Measurements from ENCODE around the gene OBSCN.

OBSCN gene, protein sequence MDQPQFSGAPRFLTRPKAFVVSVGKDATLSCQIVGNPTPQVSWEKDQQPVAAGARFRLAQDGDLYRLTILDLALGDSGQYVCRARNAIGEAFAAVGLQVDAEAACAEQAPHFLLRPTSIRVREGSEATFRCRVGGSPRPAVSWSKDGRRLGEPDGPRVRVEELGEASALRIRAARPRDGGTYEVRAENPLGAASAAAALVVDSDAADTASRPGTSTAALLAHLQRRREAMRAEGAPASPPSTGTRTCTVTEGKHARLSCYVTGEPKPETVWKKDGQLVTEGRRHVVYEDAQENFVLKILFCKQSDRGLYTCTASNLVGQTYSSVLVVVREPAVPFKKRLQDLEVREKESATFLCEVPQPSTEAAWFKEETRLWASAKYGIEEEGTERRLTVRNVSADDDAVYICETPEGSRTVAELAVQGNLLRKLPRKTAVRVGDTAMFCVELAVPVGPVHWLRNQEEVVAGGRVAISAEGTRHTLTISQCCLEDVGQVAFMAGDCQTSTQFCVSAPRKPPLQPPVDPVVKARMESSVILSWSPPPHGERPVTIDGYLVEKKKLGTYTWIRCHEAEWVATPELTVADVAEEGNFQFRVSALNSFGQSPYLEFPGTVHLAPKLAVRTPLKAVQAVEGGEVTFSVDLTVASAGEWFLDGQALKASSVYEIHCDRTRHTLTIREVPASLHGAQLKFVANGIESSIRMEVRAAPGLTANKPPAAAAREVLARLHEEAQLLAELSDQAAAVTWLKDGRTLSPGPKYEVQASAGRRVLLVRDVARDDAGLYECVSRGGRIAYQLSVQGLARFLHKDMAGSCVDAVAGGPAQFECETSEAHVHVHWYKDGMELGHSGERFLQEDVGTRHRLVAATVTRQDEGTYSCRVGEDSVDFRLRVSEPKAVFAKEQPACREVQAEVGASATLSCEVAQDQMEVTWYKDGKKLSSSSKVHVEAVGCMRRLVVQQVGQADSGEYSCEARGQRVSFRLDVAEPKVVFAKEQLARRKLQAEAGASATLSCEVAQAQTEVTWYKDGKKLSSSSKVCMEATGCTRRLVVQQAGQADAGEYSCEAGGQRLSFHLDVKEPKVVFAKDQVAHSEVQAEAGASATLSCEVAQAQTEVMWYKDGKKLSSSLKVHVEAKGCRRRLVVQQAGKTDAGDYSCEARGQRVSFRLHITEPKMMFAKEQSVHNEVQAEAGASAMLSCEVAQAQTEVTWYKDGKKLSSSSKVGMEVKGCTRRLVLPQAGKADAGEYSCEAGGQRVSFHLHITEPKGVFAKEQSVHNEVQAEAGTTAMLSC (N-terminal part only)

DNA sequence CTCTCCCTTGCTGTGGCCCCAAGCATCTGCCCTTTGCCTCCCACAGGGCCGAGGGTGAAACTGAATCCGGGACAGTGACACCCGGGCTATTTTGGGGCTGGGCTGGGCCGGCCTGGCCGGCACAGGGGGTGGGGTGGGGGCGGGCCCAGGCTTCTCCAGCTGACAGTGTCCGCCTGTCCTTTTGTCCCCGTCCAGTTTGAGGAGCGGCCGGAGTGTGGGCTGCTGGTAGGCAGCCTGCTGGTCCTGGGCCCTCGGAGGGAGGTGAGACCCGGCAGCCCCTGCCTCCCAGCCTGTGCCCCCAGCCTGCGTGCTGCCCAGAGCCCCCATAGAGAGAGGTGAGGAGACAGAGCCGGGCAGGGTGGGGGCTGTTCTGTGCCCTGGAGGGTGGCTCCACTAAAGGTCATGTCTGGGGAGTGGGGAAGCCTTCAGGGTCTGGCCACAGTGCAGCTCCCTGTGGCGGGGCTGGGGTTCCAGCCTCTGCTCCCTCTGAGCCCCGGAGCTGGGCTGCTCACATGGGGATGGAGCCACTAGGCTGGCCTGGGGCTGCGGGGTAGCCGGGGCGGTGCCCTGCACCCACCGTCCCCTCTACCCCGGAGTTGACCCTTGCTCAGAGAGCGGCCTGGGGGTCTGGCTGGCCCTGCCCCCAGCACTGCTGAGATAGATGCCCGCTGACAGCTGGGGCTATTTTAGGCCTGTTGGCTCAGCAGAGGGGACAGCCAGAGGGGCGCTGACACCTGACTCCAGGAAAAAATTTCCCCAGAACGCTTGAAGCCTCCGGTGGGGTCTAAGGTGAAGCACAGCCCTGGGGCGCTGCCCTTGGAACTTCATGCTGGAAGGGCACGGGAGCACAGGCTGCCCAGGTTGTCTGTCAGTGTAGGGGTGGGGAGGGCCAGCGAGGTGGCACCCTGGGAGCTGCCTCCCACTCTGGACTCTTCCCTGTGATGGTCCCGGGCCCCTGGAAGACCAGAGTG lies at the start of gene OBSCN:
Gene OBSCN (plus strand): TSS at position 194 of the 971 bp plus-strand sequence. CDS start 3,740 bp downstream, outside the sequence.
- no peak for DNase-seq

GRCh38 chr1:228158151-228159007 lies 49.5 kb upstream of the OBSCN start:
- DNase-seq, result no peak

DNA sequence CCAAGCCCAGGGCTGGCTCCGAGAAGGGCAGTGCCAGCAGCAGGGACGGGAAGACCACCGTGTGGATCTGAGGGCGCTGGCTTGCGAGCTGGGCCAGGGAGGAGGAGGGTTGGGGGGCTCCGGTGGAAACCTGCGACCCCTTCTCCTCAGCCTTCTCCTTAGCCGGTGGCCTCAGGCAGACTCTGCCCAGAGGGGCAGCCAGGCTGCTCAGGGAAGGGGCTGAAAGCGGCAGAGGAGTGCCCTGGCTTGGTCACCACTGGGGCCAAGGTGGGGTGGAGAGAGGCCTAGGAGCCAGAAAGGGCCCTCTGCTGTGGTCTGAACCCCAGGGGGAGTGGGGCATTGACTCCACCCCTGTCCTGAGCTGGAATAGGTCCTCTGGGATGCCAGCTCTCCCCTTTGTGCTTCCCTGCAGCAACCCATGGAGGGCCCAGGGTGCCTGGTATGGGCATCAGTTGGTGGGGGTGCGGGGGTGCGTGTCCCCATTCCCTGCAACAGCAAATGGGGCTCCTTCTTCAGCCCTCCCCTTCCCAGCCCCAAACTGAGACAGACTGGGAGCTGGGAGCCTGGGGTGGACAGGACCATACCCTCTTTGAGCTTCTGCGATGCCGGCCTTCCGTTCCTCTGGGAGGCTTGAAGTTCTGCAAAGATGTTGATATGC lies 48.7 kb upstream of the OBSCN start:
- no peak for DNase-seq

GRCh38 chr1:228160201-228160761 lies 47.6 kb upstream of the OBSCN start:
- no peak for DNase-seq

- no peak for DNase-seq
These were observed 46.5 kb upstream of the OBSCN start for GRCh38 chr1:228161362-228161761.

- no peak for DNase-seq
These were observed 46.0 kb upstream of the OBSCN start for GRCh38 chr1:228161866-228162265.

DNA sequence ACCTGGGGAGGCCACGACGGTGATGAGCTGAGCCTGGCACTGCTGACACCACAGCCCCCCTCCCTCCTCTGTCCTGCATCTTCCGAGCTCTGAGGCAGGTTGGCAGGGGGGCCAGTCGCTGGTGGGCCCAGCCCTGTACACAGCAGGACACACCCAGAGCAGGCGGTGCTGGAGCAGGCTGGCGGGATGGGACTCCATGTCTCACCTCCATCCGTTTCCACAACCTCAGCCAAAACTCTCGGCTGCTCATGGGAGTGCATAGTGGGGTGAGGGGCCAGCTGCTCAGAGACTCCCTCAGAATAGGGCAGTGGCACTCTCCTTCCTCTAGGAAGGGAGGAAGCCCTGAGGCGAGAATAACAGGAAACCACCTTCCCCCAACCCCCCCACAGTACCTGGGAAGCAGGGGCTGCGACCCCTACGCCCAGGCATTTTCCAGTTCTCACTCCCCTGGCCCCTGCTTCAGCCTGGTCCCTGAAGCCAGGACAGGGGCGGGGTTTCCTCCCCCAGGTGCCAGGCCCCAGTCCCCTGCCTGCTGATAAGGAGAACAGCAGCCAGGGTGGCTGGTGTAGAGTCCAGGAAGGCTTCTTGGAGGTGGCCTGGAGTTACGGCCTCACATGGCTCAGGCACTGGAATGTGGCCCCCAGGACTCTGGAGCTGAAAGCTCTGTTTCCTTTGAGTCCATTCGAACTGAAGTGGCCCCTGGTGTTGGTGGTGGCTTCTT lies 45.4 kb upstream of the OBSCN start:
- no peak for DNase-seq

GRCh38 chr1:228163007-228163753 lies 44.7 kb upstream of the OBSCN start:
- DNase-seq, result no peak

- no peak for DNase-seq
These were observed 43.9 kb upstream of the OBSCN start for GRCh38 chr1:228163776-228164519.

DNA sequence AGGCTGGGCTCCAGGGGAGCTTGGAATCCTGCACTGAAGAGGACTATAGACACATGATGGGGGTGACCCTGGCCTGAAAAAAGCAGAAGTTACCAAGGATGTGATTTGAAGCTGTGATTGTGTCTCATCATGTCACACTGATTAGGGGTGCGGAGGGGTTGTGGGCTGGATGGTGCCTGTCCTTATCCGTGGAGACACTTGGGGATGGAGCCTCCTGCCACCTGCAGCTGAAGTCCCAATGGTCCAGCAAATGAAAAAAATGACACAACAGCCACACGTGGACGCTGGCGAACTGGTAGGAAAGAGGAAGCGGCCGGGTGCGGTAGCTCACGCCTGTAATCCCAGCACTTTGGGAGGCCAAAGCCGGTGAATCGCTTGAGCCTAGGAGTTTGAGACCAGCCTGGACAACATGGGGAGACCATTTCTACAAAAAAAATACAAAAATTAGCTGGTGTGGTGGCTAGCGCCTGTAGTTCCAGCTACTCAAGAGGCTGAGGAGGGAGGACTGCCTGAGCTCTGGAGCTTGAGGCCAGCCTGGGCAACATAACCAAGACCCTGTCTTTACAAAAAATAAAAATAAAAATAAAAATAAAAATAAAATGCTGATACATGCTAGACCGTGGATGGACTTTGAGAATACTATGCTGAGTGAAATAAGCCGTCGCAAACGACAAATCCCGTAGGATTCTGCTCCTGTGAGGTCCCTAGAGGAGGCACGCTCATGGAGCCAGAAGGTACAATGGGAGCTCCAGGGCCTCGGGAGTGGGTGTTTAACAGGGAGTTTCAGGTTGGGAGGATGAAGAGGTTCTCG lies 43.1 kb upstream of the OBSCN start:
- no peak for DNase-seq

DNA sequence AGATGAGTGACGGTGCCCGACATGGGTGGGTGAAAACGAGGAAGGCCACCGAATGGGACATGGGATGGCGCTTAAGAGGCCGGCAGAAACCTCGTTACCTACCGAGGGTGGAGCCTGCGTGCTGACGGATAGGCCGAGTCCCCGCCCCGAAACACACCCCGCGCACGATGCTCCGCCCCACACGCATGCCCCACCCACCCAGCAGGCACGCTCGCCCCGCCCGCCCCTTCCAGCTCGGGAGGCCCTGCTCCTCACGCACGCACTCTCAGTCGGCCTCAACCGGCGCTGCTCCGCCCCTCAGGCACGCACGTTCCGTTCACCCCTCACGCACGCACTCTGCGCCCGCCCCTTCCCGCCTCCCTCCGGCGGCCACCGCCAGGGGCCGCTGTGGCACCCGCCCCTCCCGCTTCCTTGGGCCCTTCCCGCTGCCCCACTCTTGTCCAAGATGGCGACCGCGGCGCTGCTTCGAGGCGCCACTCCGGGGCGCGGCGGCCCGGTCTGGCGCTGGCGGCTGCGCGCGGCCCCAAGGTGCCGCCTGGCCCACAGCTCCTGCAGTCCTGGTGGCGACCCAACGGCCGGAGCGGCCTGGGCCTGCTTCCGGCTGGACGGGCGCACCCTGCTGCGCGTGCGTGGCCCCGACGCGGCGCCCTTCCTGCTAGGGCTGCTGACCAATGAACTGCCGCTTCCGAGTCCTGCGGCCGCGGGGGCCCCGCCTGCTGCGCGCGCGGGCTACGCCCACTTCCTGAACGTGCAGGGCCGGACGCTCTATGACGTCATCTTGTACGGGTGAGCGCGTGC lies 42.3 kb upstream of the OBSCN start, which contains the start of gene IBA57:
Gene IBA57 (plus strand): TSS at position 433 of the 798 bp plus-strand sequence. CDS start 13 bp downstream, at position 446.
- peak; percentile 100 for DNase-seq

GRCh38 chr1:228166170-228166936 lies 41.5 kb upstream of the OBSCN start:
- peak; percentile 44 for DNase-seq

DNA sequence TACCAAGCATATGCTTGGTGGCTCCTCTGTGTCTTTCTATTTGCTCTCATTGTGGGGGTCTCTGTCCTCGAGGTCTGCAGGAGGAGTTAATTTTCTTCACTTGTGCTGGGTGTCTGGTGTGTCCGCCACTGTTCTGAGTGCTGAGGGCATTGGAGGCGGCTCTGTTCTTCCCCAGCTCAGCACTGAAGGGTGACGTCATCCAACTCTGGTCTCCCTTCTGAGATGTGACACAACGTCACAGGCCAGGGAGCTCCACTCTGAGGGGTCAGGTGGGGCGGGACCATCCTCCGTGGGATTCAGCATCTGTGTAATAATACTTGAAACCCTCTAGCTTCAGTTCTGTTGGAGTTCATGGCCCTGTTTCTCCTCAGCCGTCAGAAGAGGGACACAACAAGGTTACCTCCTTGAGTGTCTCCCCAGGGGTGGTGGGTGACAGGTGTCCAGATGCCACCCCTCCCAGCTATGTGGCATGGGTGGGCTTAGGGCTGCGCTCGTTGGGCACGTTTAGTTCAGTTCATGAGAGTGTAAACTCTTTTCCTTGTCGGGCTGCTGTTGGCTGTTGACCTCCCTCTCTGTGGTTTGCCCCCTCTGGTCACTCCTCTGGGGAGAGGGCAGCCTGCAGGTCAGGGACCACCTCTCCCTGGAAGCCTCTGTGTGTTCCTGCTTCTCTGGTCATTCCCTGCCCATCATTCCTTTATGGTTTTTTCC lies 39.1 kb upstream of the OBSCN start:
- no peak for DNase-seq

- no peak for DNase-seq
These were observed 38.5 kb upstream of the OBSCN start for GRCh38 chr1:228169345-228169744.
